WTC11 (cell line): ENCODE data around the gene GXYLT2. TPM values are rescaled to one million over a fixed set of nuclear protein-coding genes. Genes with fewer than 3 reads are reported as not detected.

Experiments
- ATAC-seq: fragments of 200-7000 bp; cut with Tn5 transposase; 2 replicates; pipeline ENCODE4 v1.10.0; 2021; ENCODE audit warnings: mild to moderate bottlenecking, moderate library complexity
- CTCF ChIA-PET: fragments of 300-600 bp; sonication (Branson Sonifier 250); formaldehyde crosslinking; loops from one replicate; lab custom pipeline; 2021; ENCODE audit warnings: antibody characterized with exemption; lab: Charles Lee
- POLR2A ChIA-PET: fragments of 350-600 bp; sonication (Branson Sonifier 250); formaldehyde crosslinking; loops from one replicate; lab custom pipeline; 2021; ENCODE audit warnings: antibody characterized with exemption; lab: Charles Lee
- DNase-seq: peaks from one replicate; pipeline ENCODE4 v3.0.0; 2021; ENCODE audit warnings: low spot score
- H3K27ac Mint-ChIP-seq: 2 replicates; pipeline ENCODE4 v1.8.0; 2021; ENCODE audit warnings: mixed read lengths
- H3K27me3 Mint-ChIP-seq: 2 replicates; pipeline ENCODE4 v1.8.0; 2021; ENCODE audit warnings: low read depth, mild to moderate bottlenecking, moderate library complexity, mixed read lengths
- H3K36me3 Mint-ChIP-seq: 2 replicates; pipeline ENCODE4 v1.8.0; 2021; ENCODE audit warnings: mixed read lengths
- H3K4me1 Mint-ChIP-seq: 2 replicates; pipeline ENCODE4 v1.8.0; 2022; ENCODE audit warnings: mixed read lengths
- H3K4me3 Mint-ChIP-seq: 2 replicates; pipeline ENCODE4 v1.8.0; 2021; ENCODE audit warnings: mild to moderate bottlenecking, moderate library complexity, mixed read lengths
- H3K9me3 Mint-ChIP-seq: 2 replicates; pipeline ENCODE4 v1.8.0; 2021; ENCODE audit warnings: mixed read lengths
- CBFB ChIP-seq: sonication (generic); formaldehyde crosslinking; IDR thresholded peaks from 2 replicates; pipeline ENCODE4 v1.8.1; 2022; ENCODE audit warnings: mild to moderate bottlenecking, low read depth, missing genetic modification reagents
- CREB1 ChIP-seq: sonication (generic); formaldehyde crosslinking; IDR thresholded peaks from 2 replicates; pipeline ENCODE4 v1.8.0; 2023; ENCODE audit warnings: mild to moderate bottlenecking, missing genetic modification reagents
- ESRRA ChIP-seq: sonication (generic); formaldehyde crosslinking; IDR thresholded peaks from 2 replicates; pipeline ENCODE4 v1.8.1; 2022; ENCODE audit warnings: mild to moderate bottlenecking, missing genetic modification reagents, borderline replicate concordance
- FOXJ3 ChIP-seq: sonication (generic); formaldehyde crosslinking; IDR thresholded peaks from 2 replicates; pipeline ENCODE4 v1.9.0; 2021; ENCODE audit warnings: missing genetic modification reagents, mild to moderate bottlenecking, borderline replicate concordance
- FOXP4 ChIP-seq: sonication (generic); formaldehyde crosslinking; IDR thresholded peaks from 2 replicates; pipeline ENCODE4 v1.8.0; 2022; ENCODE audit warnings: mild to moderate bottlenecking, missing genetic modification reagents
- GABPB1 ChIP-seq: sonication (generic); formaldehyde crosslinking; IDR thresholded peaks from 2 replicates; pipeline ENCODE4 v1.8.1; 2023; ENCODE audit warnings: mild to moderate bottlenecking, missing genetic modification reagents
- JAZF1 ChIP-seq: fragments of 250-450 bp; sonication (Bioruptor Pico); IDR thresholded peaks from 2 replicates; pipeline ENCODE4 v1.9.0; 2021; ENCODE audit warnings: moderate library complexity, mild to moderate bottlenecking, inconsistent platforms
- NR1H2 ChIP-seq: sonication (generic); formaldehyde crosslinking; IDR thresholded peaks from 2 replicates; pipeline ENCODE4 v1.9.0; 2021; ENCODE audit warnings: mild to moderate bottlenecking, moderate library complexity, missing genetic modification reagents
- PREB ChIP-seq: sonication (generic); formaldehyde crosslinking; IDR thresholded peaks from 2 replicates; pipeline ENCODE4 v1.8.1; 2022; ENCODE audit warnings: mild to moderate bottlenecking, missing genetic modification reagents, moderate library complexity, borderline replicate concordance
- RELA ChIP-seq: sonication (generic); formaldehyde crosslinking; IDR thresholded peaks from 2 replicates; pipeline ENCODE4 v1.8.1; 2022; ENCODE audit warnings: missing genetic modification reagents, mild to moderate bottlenecking, borderline replicate concordance
- STAT6 ChIP-seq: sonication (generic); formaldehyde crosslinking; conservative IDR thresholded peaks from 2 replicates; pipeline ENCODE4 v1.8.1; 2023; ENCODE audit warnings: mild to moderate bottlenecking, low read depth, missing genetic modification reagents, moderate library complexity
- TCF7 ChIP-seq: sonication (generic); formaldehyde crosslinking; IDR thresholded peaks from 2 replicates; pipeline ENCODE4 v1.8.0; 2022; ENCODE audit warnings: mild to moderate bottlenecking, low read depth, missing genetic modification reagents, moderate library complexity
- TEAD1 ChIP-seq: sonication (generic); formaldehyde crosslinking; IDR thresholded peaks from 2 replicates; pipeline ENCODE4 v1.8.0; 2022; ENCODE audit warnings: mild to moderate bottlenecking, missing genetic modification reagents
- TEAD4 ChIP-seq: sonication (generic); formaldehyde crosslinking; IDR thresholded peaks from 2 replicates; pipeline ENCODE4 v1.8.0; 2022; ENCODE audit warnings: mild to moderate bottlenecking, missing genetic modification reagents
- USF1 ChIP-seq: sonication (generic); formaldehyde crosslinking; IDR thresholded peaks from 2 replicates; pipeline ENCODE4 v1.8.0; 2022; ENCODE audit warnings: mild to moderate bottlenecking, missing genetic modification reagents
- ZNF416 ChIP-seq: fragments of 250-450 bp; sonication (Bioruptor Pico); IDR thresholded peaks from 2 replicates; pipeline ENCODE4 v1.9.0; 2021; ENCODE audit warnings: mild to moderate bottlenecking, inconsistent platforms
- ZNF423 ChIP-seq: fragments of 250-450 bp; sonication (Bioruptor Pico); IDR thresholded peaks from 2 replicates; pipeline ENCODE4 v2.1.2; 2022; ENCODE audit warnings: mild to moderate bottlenecking, moderate library complexity
- ZNF425 ChIP-seq: fragments of 250-450 bp; sonication (Bioruptor Pico); conservative IDR thresholded peaks from 2 replicates; pipeline ENCODE4 v1.9.0; 2021; ENCODE audit warnings: mild to moderate bottlenecking
- ZSCAN18 ChIP-seq: fragments of 250-450 bp; sonication (Bioruptor Pico); IDR thresholded peaks from 2 replicates; pipeline ENCODE4 v2.1.2; 2022; ENCODE audit warnings: mild to moderate bottlenecking, moderate library complexity
- total RNA-seq: library from RNA; stranded (reverse); gene quantifications from 3 replicates; pipeline ENCODE4 v1.2.3, GENCODE V29; 2021

GXYLT2 gene
- total RNA-seq, 1 experiment from 2014 or later: 6.5 TPM

GRCh38 chr3:72930754-72931153 is 42.9 kb downstream of the GXYLT2 start (continued):
- no peak for TF ChIP-seq ESRRA (CRISPR knock-in tag)

GRCh38 chr3:72932416-72932815 is 44.6 kb downstream of the GXYLT2 start:
- H3K4me3 Mint-ChIP-seq: no peak overlapping the region
- DNase-seq (no peak), ATAC-seq (no peak)
- no peaks in the 10 kb centered on the region for H3K27me3 Mint-ChIP-seq
- TF ChIP-seq TEAD4 (CRISPR knock-in tag): no peak
- TF ChIP-seq PREB: no peak
- no peak for TF ChIP-seq NR1H2 (CRISPR knock-in tag)
- TF ChIP-seq CBFB (CRISPR knock-in tag): no peak
- TF ChIP-seq TEAD1 (CRISPR knock-in tag): no peak
- no peak for TF ChIP-seq ZNF423
- peak overlapping the region; percentile 45; the same call in 1 of the 2 replicates for H3K27ac Mint-ChIP-seq
- H3K36me3 Mint-ChIP-seq: 0 out of 2 replicates have a peak, but pooled peaks cover 2% of the 10 kb centered on the region
- peaks cover 11% of the 10 kb centered on the region for H3K4me1 Mint-ChIP-seq
- POLR2A ChIA-PET: no interaction called here
- CTCF ChIA-PET: interaction anchor here (0.7 kb wide), 1 partner anchor 1002 kb away, joined by 3 read pairs; no protein-coding TSS in a partner anchor
- no peaks in the 10 kb centered on the region for H3K9me3 Mint-ChIP-seq

GRCh38 chr3:72938471-72939265 is 50.8 kb downstream of the GXYLT2 start:
- no peak for TF ChIP-seq FOXJ3 (CRISPR knock-in tag)
- peak; percentile 78 for TF ChIP-seq GABPB1
- no peak for TF ChIP-seq TCF7 (CRISPR knock-in tag)
- Mint-ChIP-seq H3K4me3 (no peak overlapping the region), H3K27ac (no peak overlapping the region), H3K36me3 (no peaks in the 10 kb centered on the region), H3K4me1 (0 out of 2 replicates have a peak, but pooled peaks cover 4% of the 10 kb centered on the region), H3K27me3 (no peaks in the 10 kb centered on the region), H3K9me3 (no peaks in the 10 kb centered on the region)
- DNase-seq (no peak), ATAC-seq (peak; percentile 87)
- POLR2A ChIA-PET: interaction anchor here (0.6 kb wide), 1 partner anchor 98 kb away, joined by 3 read pairs; no protein-coding TSS in a partner anchor
- CTCF ChIA-PET: interaction anchor here (0.6 to 1.5 kb wide), 4 partner anchors 58 to 146 kb away, joined by 3 to 8 read pairs (median 4); partner anchors contain the start of gene PPP4R2

- Mint-ChIP-seq H3K36me3 (no peaks in the 10 kb centered on the region), H3K27ac (no peak overlapping the region), H3K4me1 (0 out of 2 replicates have a peak, but pooled peaks cover 4% of the 10 kb centered on the region), H3K27me3 (no peaks in the 10 kb centered on the region), H3K4me3 (no peak overlapping the region), H3K9me3 (no peaks in the 10 kb centered on the region)
- ATAC-seq: no peak
- ChIA-PET CTCF (no interaction called here), POLR2A (no interaction called here)
- no peak for DNase-seq
- TF ChIP-seq USF1 (CRISPR knock-in tag): no peak
- no peak for TF ChIP-seq JAZF1 (CRISPR knock-in tag)
- TF ChIP-seq ZSCAN18 (CRISPR knock-in tag): no peak
- TF ChIP-seq STAT6 (CRISPR knock-in tag): no peak
- no peak for TF ChIP-seq FOXP4
- no peak for TF ChIP-seq ZNF425 (CRISPR knock-in tag)
- no peak for TF ChIP-seq CREB1 (CRISPR knock-in tag)
- no peak for TF ChIP-seq ZNF416 (CRISPR knock-in tag)
- TF ChIP-seq CBFB (CRISPR knock-in tag): no peak
- TF ChIP-seq RELA (CRISPR knock-in tag): no peak
- TF ChIP-seq TCF7 (CRISPR knock-in tag): no peak
These were observed 53.4 kb downstream of the GXYLT2 start for GRCh38 chr3:72941245-72941644.
